SKM-1 treated with dmso at 0.1 percent for 144 hours (cell line): Measurements from ENCODE around the gene KIF25.
A peak's percentile ranks its signal among the peaks of the same experiment; 100 is the strongest.

Source experiments
- DNase-seq: peaks from one replicate; lab custom pipeline; 2025; ENCODE audit not compliant: unreplicated experiment; lab: John Stamatoyannopoulos, UW

KIF25 gene

GRCh38 chr6:167997642-167998041 is at the start of gene KIF25:
TSS of gene KIF25 (plus strand) at chr6:167997671. CDS start at chr6:168029586, 31,915 bp downstream.
- DNase-seq, result no peak

DNA sequence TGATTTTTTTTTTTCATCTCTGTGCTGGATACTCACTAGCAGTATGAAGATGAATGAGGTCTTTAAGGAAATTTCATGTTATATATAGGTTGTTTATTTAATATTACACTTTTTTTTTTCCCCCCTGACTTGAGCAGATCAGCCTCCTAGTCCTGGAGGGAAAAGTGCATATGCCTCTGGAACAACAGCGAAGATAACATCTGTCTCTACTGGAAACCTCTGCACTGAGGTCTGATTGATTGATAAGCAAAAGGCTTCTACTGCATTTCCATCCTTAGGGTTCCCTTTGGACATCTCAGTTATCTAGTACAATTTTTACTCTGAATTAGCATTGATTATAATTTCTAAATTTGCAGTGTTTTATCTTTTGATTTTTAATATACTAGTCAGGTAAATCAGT is 49.8 kb upstream of the KIF25 start:
- no peak for DNase-seq

DNA sequence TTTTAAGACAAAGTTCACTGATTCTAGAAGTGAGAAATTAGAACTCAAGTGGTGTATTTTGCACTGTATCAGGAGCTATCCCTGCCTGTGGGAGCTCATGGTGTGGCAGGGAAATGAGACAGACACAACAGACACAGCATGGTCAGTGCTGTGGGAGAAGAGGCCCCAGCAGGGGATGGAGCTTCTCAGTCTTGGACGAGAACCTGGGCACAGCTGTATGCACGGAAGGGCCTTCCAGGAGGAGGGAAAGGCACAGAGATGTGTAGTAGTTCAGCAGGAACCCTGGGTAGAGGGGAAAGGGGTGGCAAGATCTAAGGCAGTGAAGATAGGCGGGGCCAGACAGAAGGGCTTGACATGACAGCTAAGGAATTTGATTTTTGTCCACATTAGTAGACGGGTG is 48.8 kb upstream of the KIF25 start:
- no peak for DNase-seq

- DNase-seq, result no peak
Observed at GRCh38 chr6:167949121-167949684, 48.3 kb upstream of the KIF25 start.

DNA sequence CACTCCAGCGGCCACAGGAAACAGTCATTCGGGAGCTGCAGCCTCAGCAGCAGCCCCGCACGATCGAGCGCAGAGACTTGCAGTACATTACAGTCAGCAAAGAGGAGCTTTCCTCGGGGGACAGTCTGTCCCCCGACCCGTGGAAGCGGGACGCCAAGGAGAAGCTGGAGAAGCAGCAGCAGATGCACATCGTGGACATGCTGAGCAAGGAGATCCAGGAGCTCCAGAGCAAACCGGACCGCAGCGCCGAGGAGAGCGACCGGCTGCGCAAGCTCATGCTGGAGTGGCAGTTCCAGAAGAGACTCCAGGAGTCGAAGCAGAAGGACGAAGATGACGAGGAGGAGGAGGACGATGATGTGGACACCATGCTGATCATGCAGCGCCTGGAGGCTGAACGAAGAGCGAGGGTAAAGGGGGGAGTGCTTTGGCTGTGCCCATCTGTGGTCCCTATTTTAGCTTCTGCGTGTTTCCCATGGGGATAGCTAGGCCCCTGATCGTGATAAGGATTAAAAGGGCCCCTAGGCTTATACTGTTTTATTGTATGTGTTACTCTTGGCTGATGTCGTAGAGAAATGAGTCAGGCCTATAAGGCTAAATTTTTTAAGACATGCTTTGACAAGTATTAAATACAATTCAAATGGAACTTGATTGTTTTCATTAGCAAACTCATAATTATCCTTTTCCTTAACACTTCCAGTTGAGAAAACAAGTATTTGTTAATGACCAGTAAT is 45.5 kb upstream of the KIF25 start:
- no peak for DNase-seq

DNA sequence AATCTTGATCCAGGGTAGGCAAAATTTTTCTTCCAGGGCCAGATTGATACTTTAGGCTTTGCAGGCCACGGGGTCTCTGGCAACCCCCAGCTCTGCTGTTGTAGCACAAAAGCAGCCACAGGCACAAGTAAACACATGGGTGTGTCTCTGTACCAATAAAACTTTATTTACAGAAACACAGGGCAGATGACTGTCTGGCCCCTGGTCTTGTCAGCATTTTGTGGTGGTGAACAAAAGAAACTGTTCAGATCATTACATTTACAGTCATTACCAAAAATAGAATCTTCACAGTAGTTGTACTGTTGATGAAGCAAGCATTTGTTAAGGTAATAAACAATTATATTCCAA is 45.0 kb upstream of the KIF25 start:
- no peak for DNase-seq

DNA sequence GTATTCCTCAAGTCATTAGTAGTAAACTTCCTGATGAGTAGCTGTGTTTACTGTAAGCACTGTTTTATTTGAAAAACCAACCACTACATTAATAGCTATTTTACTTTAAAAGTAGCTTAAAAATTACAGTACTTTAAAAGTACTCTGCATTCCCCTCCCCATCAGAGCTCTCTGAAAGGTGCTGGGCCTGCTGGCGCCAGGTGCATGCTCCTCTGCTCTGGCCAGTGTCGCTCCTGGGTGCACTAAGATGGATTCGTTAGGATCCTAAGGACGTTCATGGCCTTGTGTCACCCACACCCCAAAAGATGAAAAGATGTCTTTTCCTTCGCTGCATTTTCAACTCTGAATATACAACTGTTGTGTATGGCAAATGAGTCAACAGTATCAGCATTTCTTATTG is 43.9 kb upstream of the KIF25 start:
- no peak for DNase-seq

- DNase-seq, result no peak
Observed at GRCh38 chr6:167954151-167954550, 43.3 kb upstream of the KIF25 start.

DNA sequence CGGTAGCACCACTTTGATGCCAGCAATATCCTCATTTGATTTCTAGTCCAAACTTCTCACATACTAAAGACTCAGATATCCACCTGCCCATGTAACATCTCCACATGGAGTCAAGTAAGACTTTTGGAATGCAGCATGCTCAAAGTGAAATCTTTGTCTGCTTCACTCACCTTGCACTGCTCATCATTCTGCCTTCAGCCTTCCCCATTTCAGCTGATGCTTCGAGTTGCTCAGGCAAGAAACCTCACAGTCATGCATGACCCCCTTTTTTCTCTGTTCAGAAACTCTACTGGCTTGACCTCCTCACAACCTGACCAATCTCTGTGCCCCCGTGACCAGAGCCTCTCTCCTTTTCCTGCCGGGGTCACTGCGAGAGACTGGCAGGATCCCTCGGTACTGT is 41.0 kb upstream of the KIF25 start:
- DNase-seq, result no peak

- no peak for DNase-seq
Observed at GRCh38 chr6:167956983-167957492, 40.4 kb upstream of the KIF25 start.

- no peak for DNase-seq
Observed at GRCh38 chr6:167957626-167958025, 39.8 kb upstream of the KIF25 start.

- no peak for DNase-seq
Observed at GRCh38 chr6:167960579-167960978, 36.9 kb upstream of the KIF25 start.

DNA sequence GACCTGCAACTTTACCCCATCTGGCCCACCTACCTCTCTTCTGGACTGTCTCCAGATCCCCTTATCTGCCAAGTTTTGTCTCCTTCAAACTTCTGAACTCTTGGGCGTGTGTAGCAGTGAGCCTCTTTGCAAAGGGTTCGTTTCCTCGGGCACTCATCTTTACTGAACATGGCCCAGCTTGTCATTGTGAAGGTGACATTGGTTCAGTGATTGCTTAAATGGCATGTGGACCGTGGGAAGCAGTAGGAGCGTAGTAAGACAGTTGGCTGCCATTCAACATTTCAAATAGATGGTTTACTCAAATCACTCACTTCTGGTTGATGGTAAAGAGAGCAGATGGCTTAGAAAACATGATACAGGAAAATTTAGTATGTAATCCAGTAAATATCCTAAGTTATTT is 34.8 kb upstream of the KIF25 start:
- no peak for DNase-seq

- no peak for DNase-seq
Observed at GRCh38 chr6:167963589-167964057, 33.8 kb upstream of the KIF25 start.

GRCh38 chr6:167965592-167966539 is 31.6 kb upstream of the KIF25 start:
- DNase-seq, result no peak

DNA sequence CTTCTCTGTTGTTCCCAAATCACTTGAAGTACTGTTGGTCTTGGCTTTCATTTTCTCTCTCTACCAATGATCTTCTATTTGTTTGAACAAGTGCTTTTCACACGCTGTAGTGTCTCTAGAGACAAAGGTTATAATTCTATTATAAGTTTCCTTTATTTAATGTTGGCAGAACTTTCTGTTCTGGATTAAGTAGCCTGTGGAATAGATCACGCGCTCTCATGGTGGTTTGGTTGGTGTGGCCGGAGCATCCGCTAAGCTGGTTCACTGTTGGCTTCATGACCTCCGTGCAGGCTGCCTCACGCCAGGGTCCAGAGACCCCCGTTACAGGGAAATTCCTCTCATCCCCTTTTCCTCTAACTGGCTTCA is 30.9 kb upstream of the KIF25 start:
- DNase-seq, result no peak

- peak; percentile 21 for DNase-seq
Observed at GRCh38 chr6:167968091-167968490, 29.4 kb upstream of the KIF25 start.

- DNase-seq, result no peak
Observed at GRCh38 chr6:167970230-167970629, 27.2 kb upstream of the KIF25 start.

DNA sequence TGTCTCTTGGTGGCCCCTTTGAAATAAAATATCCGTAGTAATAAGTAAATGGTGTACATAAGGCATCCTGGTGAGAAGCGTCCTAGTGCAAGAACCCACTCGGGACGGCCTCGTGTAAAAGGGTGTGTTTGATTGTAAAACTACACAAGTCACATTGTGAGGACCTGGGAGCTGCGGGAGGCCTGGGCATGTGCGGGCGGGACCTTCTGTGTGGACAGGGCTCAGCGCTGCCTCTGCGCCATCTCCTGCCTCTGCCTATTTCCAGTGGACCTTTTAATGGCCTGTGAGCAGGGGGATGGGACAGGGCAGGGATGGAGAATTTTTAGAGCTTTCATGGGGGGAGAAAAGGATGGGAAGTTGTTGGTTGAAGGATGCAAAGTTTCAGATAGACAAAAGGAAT is 25.3 kb upstream of the KIF25 start:
- DNase-seq, result no peak

GRCh38 chr6:167973148-167973885 is 24.2 kb upstream of the KIF25 start:
- no peak for DNase-seq
